ENCODE measurements around the gene BATF. TPM values are rescaled to one million over a fixed set of nuclear protein-coding genes. Genes with fewer than 3 reads are reported as not detected.

The BATF gene
- total RNA-seq, 1 experiment from 2014 or later = not detected

- H3K27me3 ChIP-seq (ENCODE audit: control insufficient read depth, insufficient read depth, low read length) = no peaks in the 10 kb centered on the region
- H3K27ac ChIP-seq (ENCODE audit: low read length) = no peak overlapping the region
- H3K4me1 ChIP-seq (ENCODE audit: control insufficient read depth, insufficient read depth, low read length) = no peaks in the 10 kb centered on the region
- ChIA-PET POLR2A (no interaction called here), CTCF (no interaction called here)
- in situ Hi-C loops (cut with HindIII; ENCODE audit: low pct_unique_long_range_greater_than_20kb, low sequenced_read_pairs) (no loop called here), intact Hi-C loops (cut with micrococcal nuclease; ENCODE audit: unreplicated experiment) (no loop called here)
- TF ChIP-seq POLR2AphosphoS5 (IDR thresholded peaks at IDR 0.05; ENCODE audit: low read depth, low read length) = no peak
- no peak for TF ChIP-seq REST (IDR thresholded peaks at IDR 0.05; ENCODE audit: insufficient read depth in 1 of 2, low read depth in 2 of 2, low read length in 1 of 2)
- no peak for TF ChIP-seq SIN3A (IDR thresholded peaks at IDR 0.05; ENCODE audit: borderline replicate concordance, insufficient read depth, low read depth, low read length)
- no peak for TF ChIP-seq TCF7L2 (IDR thresholded peaks at IDR 0.05; ENCODE audit: low read depth, low read length)
- no peak for TF ChIP-seq CTCF (IDR thresholded peaks at IDR 0.05)
- no peak overlapping the region for H3K4me3 ChIP-seq (ENCODE audit: low read depth in 2 of 2, low read length in 2 of 2)
- ATAC-seq (no peak), DNase-seq (ENCODE audit: low read depth, low spot score) (no peak)
- no peaks in the 10 kb centered on the region for H3K36me3 ChIP-seq (ENCODE audit: control insufficient read depth, insufficient read depth, low read length)
- H3K9me3 ChIP-seq (ENCODE audit: control insufficient read depth, insufficient read depth, low read depth, low read length) = no peaks in the 10 kb centered on the region
- no TSS peak for BruUV-seq (replicated peaks)
Measured at GRCh38 chr14:75568140-75568539, 45.9 kb downstream of the BATF start.

- Histone ChIP-seq H3K36me3 (ENCODE audit: control insufficient read depth, insufficient read depth, low read length) (no peaks in the 10 kb centered on the region), H3K27me3 (ENCODE audit: control insufficient read depth, insufficient read depth, low read length) (no peaks in the 10 kb centered on the region), H3K27ac (ENCODE audit: low read length) (no peak overlapping the region), H3K4me3 (ENCODE audit: low read depth in 2 of 2, low read length in 2 of 2) (no peak overlapping the region), H3K9me3 (ENCODE audit: control insufficient read depth, insufficient read depth, low read depth, low read length) (no peaks in the 10 kb centered on the region), H3K4me1 (ENCODE audit: control insufficient read depth, insufficient read depth, low read length) (no peaks in the 10 kb centered on the region)
- ChIA-PET POLR2A (no interaction called here), CTCF (no interaction called here)
- no TSS peak for BruUV-seq (replicated peaks)
- intact Hi-C loops (cut with micrococcal nuclease; ENCODE audit: unreplicated experiment) (no loop called here), in situ Hi-C loops (cut with HindIII; ENCODE audit: low pct_unique_long_range_greater_than_20kb, low sequenced_read_pairs) (no loop called here)
- DNase-seq (ENCODE audit: low read depth, low spot score) = no peak
- no peak for ATAC-seq
- TF ChIP-seq TCF7L2 (IDR thresholded peaks at IDR 0.05; ENCODE audit: low read depth, low read length) = no peak
- no peak for TF ChIP-seq REST (IDR thresholded peaks at IDR 0.05; ENCODE audit: insufficient read depth in 1 of 2, low read depth in 2 of 2, low read length in 1 of 2)
- TF ChIP-seq SIN3A (IDR thresholded peaks at IDR 0.05; ENCODE audit: borderline replicate concordance, insufficient read depth, low read depth, low read length) = no peak
- no peak for TF ChIP-seq POLR2AphosphoS5 (IDR thresholded peaks at IDR 0.05; ENCODE audit: low read depth, low read length)
- TF ChIP-seq CTCF (IDR thresholded peaks at IDR 0.05) = no peak
Measured at GRCh38 chr14:75568791-75569190, 46.5 kb downstream of the BATF start.
